K562 (cell line): Measurements from ENCODE around the gene CNP. TPM values are rescaled to one million over a fixed set of nuclear protein-coding genes. Genes with fewer than 3 reads are reported as not detected.
A peak's percentile ranks its signal among the peaks of the same experiment; 100 is the strongest.

ENCODE experiments used
- CBX1 ChIP-seq: sonication (generic); IDR thresholded peaks from 2 replicates; pipeline ENCODE4 v1.6.1; 2016; ENCODE audit warnings: antibody characterized with exemption, low read depth, mild to moderate bottlenecking
- FOXP1 ChIP-seq: sonication (generic); formaldehyde crosslinking; IDR thresholded peaks from 2 replicates; pipeline ENCODE4 v1.8.0; 2022; ENCODE audit warnings: mild to moderate bottlenecking, missing genetic modification reagents
- GATA2 ChIP-seq: sonication (generic); formaldehyde crosslinking; IDR thresholded peaks from 2 replicates; pipeline ENCODE4 v1.4.0; 2020; ENCODE audit warnings: mild to moderate bottlenecking, missing genetic modification reagents
- HDAC3 ChIP-seq: fragments of 450-650 bp; IDR thresholded peaks from 2 replicates; pipeline ENCODE4 v1.6.1; 2018; ENCODE audit warnings: borderline replicate concordance, mild to moderate bottlenecking, moderate library complexity; ENCODE audit not compliant: partially characterized antibody
- POLR2H ChIP-seq: IDR thresholded peaks from 2 replicates; pipeline ENCODE4 v1.6.1; 2016; ENCODE audit warnings: missing genetic modification characterization, low read depth, mild to moderate bottlenecking, control low read depth, missing compliant biosample characterization, moderate library complexity
- SP1 ChIP-seq: sonication (generic); formaldehyde crosslinking; IDR thresholded peaks from 2 replicates; pipeline ENCODE4 v1.8.1; 2022; ENCODE audit warnings: mild to moderate bottlenecking, missing genetic modification reagents
- TEAD4 ChIP-seq, 2 experiments: sonication (generic) in 1 of 2; formaldehyde crosslinking in 1 of 2; IDR thresholded peaks; 2 replicates each; pipeline versions ENCODE4 v1.6.1 to v1.8.0; 2012 to 2022; ENCODE audit warnings: borderline replicate concordance in 1 of 2, inconsistent platforms in 1 of 2, low read length in 1 of 2, mild to moderate bottlenecking in 1 of 2, missing genetic modification reagents in 1 of 2
- YY1 ChIP-seq, 3 experiments: IDR thresholded peaks; 2 replicates each; pipeline ENCODE4 v1.6.1; 2011; ENCODE audit warnings: low read length in 2 of 3, mild to moderate bottlenecking in 2 of 3, moderate library complexity in 2 of 3, borderline replicate concordance in 1 of 3, control low read depth in 1 of 3, low read depth in 1 of 3; ENCODE audit not compliant: insufficient read depth in 3 of 3, insufficient replicate concordance in 2 of 3, control insufficient read depth in 1 of 3, insufficient read length in 1 of 3; ENCODE audit errors: extremely low read depth in 1 of 3
- ZNF707 ChIP-seq: fragments of 250-450 bp; sonication (Bioruptor Pico); conservative IDR thresholded peaks from 2 replicates; pipeline ENCODE4 v1.8.0; 2022; ENCODE audit warnings: inconsistent platforms, mild to moderate bottlenecking, moderate library complexity
- polyA plus RNA-seq, 8 experiments: library from polyadenylated mRNA; depleted of rRNA in 4 of 8; stranded (reverse) in 5 of 8; unstranded in 3 of 8; fragments of >200 nt; fragmentation: Nextera tagmentation in 2 of 8; fragmentation: Illumina TruSeq in 1 of 8; extraction: Ambion mirVana in 2 of 8; extraction: Trizol in 1 of 8; gene quantifications; 2 replicates each; pipeline versions ENCODE4 v1.2.1 to v1.2.3, GENCODE V29; 2011 to 2014; ENCODE audit warnings: inconsistent platforms in 1 of 8, missing spikeins in 1 of 8
- total RNA-seq, 7 experiments: library from RNA; depleted of rRNA in 6 of 7; stranded (reverse); fragments of >200 nt in 6 of 7; fragmentation: Illumina TruSeq in 2 of 7; extraction: Trizol in 2 of 7; gene quantifications; 2 replicates each; pipeline versions ENCODE4 v1.2.1 to v1.2.3, GENCODE V29; 2011 to 2021; ENCODE audit warnings: low replicate concordance in 1 of 7
- TF ChIP-seq, protein P1 (sequence below): fragments of 450-650 bp; IDR thresholded peaks from 2 replicates; pipeline ENCODE4 v1.6.1; 2017; ENCODE audit warnings: antibody characterized with exemption, mild to moderate bottlenecking
- TF ChIP-seq, protein P2 (sequence below): fragments of 450-650 bp; IDR thresholded peaks from 2 replicates; pipeline ENCODE4 v1.6.1; 2016; ENCODE audit warnings: borderline replicate concordance
- TF ChIP-seq, protein P3 (sequence below): fragments of 250-450 bp; sonication (Bioruptor Pico); IDR thresholded peaks from 2 replicates; pipeline ENCODE4 v1.4.0; 2020; ENCODE audit warnings: mild to moderate bottlenecking, moderate library complexity

Gene CNP
- total and polyA plus RNA-seq, 9 of the 15 experiments (the other 6 are each of a cell fraction or from before 2014, with no cell fraction given), result 1.7 to 52.0 (median 29.1) TPM

DNA sequence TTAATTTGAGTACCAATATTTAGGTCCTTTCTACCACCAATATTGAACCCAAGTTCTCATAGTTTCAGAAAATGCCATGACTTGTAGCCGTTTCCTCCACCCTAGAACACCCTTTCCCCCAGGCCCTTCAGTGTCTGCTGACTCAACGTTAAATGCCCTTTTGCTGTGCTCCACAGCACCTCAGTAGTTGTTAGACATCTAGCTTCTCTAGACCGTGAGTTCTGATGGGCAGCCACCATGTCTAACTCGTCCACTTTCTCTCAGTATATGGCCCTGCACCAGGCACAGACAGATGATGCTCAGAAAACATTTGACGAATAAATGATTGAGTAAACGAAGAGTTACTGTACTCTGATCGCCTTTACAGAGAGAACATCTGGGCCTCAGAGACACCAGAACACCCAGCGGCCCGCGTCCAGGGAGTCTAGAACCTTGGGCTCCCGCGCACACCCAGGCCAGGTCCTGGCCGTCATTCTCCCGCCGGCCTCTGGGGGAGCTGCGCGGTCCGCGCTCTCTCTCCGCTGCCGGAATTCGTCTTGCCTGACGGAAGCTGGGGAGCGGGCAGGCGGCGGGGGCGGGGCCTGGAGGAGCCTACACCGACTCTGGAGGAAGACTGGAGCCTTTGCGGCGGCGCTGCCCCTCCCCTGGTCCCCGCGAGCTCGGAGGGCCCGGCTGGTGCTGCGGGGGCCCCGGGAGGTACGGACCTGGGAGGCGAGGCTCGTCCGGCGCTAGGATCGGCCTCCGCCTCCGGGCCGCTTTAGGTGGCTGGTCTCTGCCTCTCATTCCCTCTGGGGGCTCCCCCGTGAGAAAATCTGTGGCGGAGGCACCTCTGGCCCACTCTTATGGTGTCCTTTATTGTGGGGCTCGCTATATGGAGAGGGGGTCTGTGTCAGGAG lies 53.2 kb downstream of the CNP start, which contains the start of gene NKIRAS2 (continued):
- TF ChIP-seq, protein P1, sequence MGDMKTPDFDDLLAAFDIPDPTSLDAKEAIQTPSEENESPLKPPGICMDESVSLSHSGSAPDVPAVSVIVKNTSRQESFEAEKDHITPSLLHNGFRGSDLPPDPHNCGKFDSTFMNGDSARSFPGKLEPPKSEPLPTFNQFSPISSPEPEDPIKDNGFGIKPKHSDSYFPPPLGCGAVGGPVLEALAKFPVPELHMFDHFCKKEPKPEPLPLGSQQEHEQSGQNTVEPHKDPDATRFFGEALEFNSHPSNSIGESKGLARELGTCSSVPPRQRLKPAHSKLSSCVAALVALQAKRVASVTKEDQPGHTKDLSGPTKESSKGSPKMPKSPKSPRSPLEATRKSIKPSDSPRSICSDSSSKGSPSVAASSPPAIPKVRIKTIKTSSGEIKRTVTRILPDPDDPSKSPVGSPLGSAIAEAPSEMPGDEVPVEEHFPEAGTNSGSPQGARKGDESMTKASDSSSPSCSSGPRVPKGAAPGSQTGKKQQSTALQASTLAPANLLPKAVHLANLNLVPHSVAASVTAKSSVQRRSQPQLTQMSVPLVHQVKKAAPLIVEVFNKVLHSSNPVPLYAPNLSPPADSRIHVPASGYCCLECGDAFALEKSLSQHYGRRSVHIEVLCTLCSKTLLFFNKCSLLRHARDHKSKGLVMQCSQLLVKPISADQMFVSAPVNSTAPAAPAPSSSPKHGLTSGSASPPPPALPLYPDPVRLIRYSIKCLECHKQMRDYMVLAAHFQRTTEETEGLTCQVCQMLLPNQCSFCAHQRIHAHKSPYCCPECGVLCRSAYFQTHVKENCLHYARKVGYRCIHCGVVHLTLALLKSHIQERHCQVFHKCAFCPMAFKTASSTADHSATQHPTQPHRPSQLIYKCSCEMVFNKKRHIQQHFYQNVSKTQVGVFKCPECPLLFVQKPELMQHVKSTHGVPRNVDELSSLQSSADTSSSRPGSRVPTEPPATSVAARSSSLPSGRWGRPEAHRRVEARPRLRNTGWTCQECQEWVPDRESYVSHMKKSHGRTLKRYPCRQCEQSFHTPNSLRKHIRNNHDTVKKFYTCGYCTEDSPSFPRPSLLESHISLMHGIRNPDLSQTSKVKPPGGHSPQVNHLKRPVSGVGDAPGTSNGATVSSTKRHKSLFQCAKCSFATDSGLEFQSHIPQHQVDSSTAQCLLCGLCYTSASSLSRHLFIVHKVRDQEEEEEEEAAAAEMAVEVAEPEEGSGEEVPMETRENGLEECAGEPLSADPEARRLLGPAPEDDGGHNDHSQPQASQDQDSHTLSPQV, result peak; percentile 66
- TF ChIP-seq POLR2H (peak; percentile 73; the same call in 1 of the 2 replicates), GATA2 (CRISPR knock-in tag) (no peak), SP1 (CRISPR knock-in tag) (peak; percentile 69), YY1 (IDR thresholded peaks at IDR 0.05; ENCODE audit: borderline replicate concordance in 1 of 3, control insufficient read depth in 1 of 3, extremely low read depth in 1 of 3, insufficient read depth in 3 of 3, insufficient read length in 1 of 3, insufficient replicate concordance in 2 of 3, low read depth in 1 of 3, low read length in 2 of 3) (peak in 2 of 3 experiments; percentile 71 to 76), FOXP1 (CRISPR knock-in tag) (no peak), ZNF707 (CRISPR knock-in tag) (no peak), CBX1 (0 out of 2 replicates have a peak, but pooled peaks have one; percentile 72), HDAC3 (no peak), TEAD4 (IDR thresholded peaks at IDR 0.05; ENCODE audit: low read length) (peak; percentile 64), TEAD4 (CRISPR knock-in tag; IDR thresholded peaks at IDR 0.05; ENCODE audit: borderline replicate concordance) (no peak)
- TF ChIP-seq, protein P2, sequence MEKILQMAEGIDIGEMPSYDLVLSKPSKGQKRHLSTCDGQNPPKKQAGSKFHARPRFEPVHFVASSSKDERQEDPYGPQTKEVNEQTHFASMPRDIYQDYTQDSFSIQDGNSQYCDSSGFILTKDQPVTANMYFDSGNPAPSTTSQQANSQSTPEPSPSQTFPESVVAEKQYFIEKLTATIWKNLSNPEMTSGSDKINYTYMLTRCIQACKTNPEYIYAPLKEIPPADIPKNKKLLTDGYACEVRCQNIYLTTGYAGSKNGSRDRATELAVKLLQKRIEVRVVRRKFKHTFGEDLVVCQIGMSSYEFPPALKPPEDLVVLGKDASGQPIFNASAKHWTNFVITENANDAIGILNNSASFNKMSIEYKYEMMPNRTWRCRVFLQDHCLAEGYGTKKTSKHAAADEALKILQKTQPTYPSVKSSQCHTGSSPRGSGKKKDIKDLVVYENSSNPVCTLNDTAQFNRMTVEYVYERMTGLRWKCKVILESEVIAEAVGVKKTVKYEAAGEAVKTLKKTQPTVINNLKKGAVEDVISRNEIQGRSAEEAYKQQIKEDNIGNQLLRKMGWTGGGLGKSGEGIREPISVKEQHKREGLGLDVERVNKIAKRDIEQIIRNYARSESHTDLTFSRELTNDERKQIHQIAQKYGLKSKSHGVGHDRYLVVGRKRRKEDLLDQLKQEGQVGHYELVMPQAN, result 0 out of 2 replicates have a peak, but pooled peaks have one; percentile 4
- TF ChIP-seq, protein P3, sequence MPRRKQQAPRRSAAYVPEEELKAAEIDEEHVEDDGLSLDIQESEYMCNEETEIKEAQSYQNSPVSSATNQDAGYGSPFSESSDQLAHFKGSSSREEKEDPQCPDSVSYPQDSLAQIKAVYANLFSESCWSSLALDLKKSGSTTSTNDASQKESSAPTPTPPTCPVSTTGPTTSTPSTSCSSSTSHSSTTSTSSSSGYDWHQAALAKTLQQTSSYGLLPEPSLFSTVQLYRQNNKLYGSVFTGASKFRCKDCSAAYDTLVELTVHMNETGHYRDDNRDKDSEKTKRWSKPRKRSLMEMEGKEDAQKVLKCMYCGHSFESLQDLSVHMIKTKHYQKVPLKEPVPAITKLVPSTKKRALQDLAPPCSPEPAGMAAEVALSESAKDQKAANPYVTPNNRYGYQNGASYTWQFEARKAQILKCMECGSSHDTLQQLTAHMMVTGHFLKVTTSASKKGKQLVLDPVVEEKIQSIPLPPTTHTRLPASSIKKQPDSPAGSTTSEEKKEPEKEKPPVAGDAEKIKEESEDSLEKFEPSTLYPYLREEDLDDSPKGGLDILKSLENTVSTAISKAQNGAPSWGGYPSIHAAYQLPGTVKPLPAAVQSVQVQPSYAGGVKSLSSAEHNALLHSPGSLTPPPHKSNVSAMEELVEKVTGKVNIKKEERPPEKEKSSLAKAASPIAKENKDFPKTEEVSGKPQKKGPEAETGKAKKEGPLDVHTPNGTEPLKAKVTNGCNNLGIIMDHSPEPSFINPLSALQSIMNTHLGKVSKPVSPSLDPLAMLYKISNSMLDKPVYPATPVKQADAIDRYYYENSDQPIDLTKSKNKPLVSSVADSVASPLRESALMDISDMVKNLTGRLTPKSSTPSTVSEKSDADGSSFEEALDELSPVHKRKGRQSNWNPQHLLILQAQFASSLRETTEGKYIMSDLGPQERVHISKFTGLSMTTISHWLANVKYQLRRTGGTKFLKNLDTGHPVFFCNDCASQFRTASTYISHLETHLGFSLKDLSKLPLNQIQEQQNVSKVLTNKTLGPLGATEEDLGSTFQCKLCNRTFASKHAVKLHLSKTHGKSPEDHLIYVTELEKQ, result no peak
